Measurements from ENCODE around the gene HOXB8.

The HOXB8 gene

GRCh38 chr17:48577946-48578615 is 37.0 kb downstream of the HOXB8 start, which contains the start of gene HOXB4:
TSS of gene HOXB4 (minus strand) at chr17:48578350. CDS start at chr17:48578319, 31 bp downstream.
- Histone ChIP-seq H3K36me3 (replicated peaks; ENCODE audit: insufficient read depth, low read length) (no peaks in the 10 kb centered on the region), H3K27me3 (replicated peaks; ENCODE audit: insufficient read depth, low read length) (no peaks in the 10 kb centered on the region), H3F3A (ENCODE audit: insufficient read depth, low read length) (no peaks in the 10 kb centered on the region), H3K9me2 (replicated peaks; ENCODE audit: insufficient read depth, low read length) (no peaks in the 10 kb centered on the region), H3K4me3 (ENCODE audit: low read length) (peak within 1 kb of the TSS; percentile 79), H3K4me1 (ENCODE audit: low read length) (peaks cover 8% of the 10 kb centered on the region), H3K27ac (ENCODE audit: low read length) (peak within 1 kb of the TSS; percentile 22; the same call in 1 of the 2 replicates), H3K9ac (ENCODE audit: low read length) (peak within 1 kb of the TSS; percentile 81), H4K20me1 (ENCODE audit: insufficient read depth, low read length) (no peaks in the 10 kb centered on the region), H2AFZ (ENCODE audit: low read length) (peak within 1 kb of the TSS; percentile 78), H3K4me2 (ENCODE audit: low read depth, low read length) (peak within 1 kb of the TSS; percentile 86), H3K9me3 (replicated peaks; ENCODE audit: insufficient read depth, low read length) (no peaks in the 10 kb centered on the region), H3K79me2 (ENCODE audit: low read length) (peaks cover 12% of the 10 kb centered on the region)
- TF ChIP-seq EZH2phosphoT487 (IDR thresholded peaks at IDR 0.05; ENCODE audit: low read length) (no peak), CTCF (IDR thresholded peaks at IDR 0.05; ENCODE audit: low read length) (no peak), EZH2 (optimal IDR thresholded peaks at IDR 0.05; ENCODE audit: low read depth, low read length) (no peak)
- DNase-seq: peak; percentile 80

- Histone ChIP-seq H4K20me1 (ENCODE audit: insufficient read depth, low read length) (no peaks in the 10 kb centered on the region), H3K36me3 (replicated peaks; ENCODE audit: insufficient read depth, low read length) (no peaks in the 10 kb centered on the region), H3K4me2 (ENCODE audit: low read depth, low read length) (peak overlapping the region; percentile 46), H3K27ac (ENCODE audit: low read length) (no peak overlapping the region), H3K9me3 (replicated peaks; ENCODE audit: insufficient read depth, low read length) (no peaks in the 10 kb centered on the region), H3K9ac (ENCODE audit: low read length) (peak overlapping the region; percentile 81; the same call in 1 of the 2 replicates), H3F3A (ENCODE audit: insufficient read depth, low read length) (no peaks in the 10 kb centered on the region), H3K4me3 (ENCODE audit: low read length) (peak overlapping the region; percentile 79), H3K79me2 (ENCODE audit: low read length) (peaks cover 12% of the 10 kb centered on the region), H3K27me3 (replicated peaks; ENCODE audit: insufficient read depth, low read length) (no peaks in the 10 kb centered on the region), H3K4me1 (ENCODE audit: low read length) (peaks cover 8% of the 10 kb centered on the region), H3K9me2 (replicated peaks; ENCODE audit: insufficient read depth, low read length) (no peaks in the 10 kb centered on the region), H2AFZ (ENCODE audit: low read length) (peak overlapping the region; percentile 21)
- no peak for DNase-seq
- no peak for TF ChIP-seq CTCF (IDR thresholded peaks at IDR 0.05; ENCODE audit: low read length)
- TF ChIP-seq EZH2phosphoT487 (IDR thresholded peaks at IDR 0.05; ENCODE audit: low read length): no peak
- TF ChIP-seq EZH2 (optimal IDR thresholded peaks at IDR 0.05; ENCODE audit: low read depth, low read length): no peak
These were observed 37.7 kb downstream of the HOXB8 start for GRCh38 chr17:48577330-48577945.

GRCh38 chr17:48576479-48577309 is 38.4 kb downstream of the HOXB8 start:
- H3K4me2 ChIP-seq (ENCODE audit: low read depth, low read length): peak overlapping the region; percentile 46
- no peaks in the 10 kb centered on the region for H4K20me1 ChIP-seq (ENCODE audit: insufficient read depth, low read length)
- H3K27ac ChIP-seq (ENCODE audit: low read length): no peak overlapping the region
- no peak for DNase-seq
- H3K4me1 ChIP-seq (ENCODE audit: low read length): peaks cover 8% of the 10 kb centered on the region
- no peaks in the 10 kb centered on the region for H3K27me3 ChIP-seq (replicated peaks; ENCODE audit: insufficient read depth, low read length)
- H3K9ac ChIP-seq (ENCODE audit: low read length): no peak overlapping the region
- no peaks in the 10 kb centered on the region for H3K9me3 ChIP-seq (replicated peaks; ENCODE audit: insufficient read depth, low read length)
- TF ChIP-seq CTCF (IDR thresholded peaks at IDR 0.05; ENCODE audit: low read length) (no peak), EZH2phosphoT487 (IDR thresholded peaks at IDR 0.05; ENCODE audit: low read length) (no peak), EZH2 (optimal IDR thresholded peaks at IDR 0.05; ENCODE audit: low read depth, low read length) (no peak)
- no peaks in the 10 kb centered on the region for H3F3A ChIP-seq (ENCODE audit: insufficient read depth, low read length)
- H3K36me3 ChIP-seq (replicated peaks; ENCODE audit: insufficient read depth, low read length): no peaks in the 10 kb centered on the region
- H3K9me2 ChIP-seq (replicated peaks; ENCODE audit: insufficient read depth, low read length): no peaks in the 10 kb centered on the region
- H3K79me2 ChIP-seq (ENCODE audit: low read length): peaks cover 12% of the 10 kb centered on the region
- H2AFZ ChIP-seq (ENCODE audit: low read length): no peak overlapping the region
- H3K4me3 ChIP-seq (ENCODE audit: low read length): peak overlapping the region; percentile 79
